SK-N-SH treated with all-trans-retinoic acid at 6 μM for 48 hours (cell line): ENCODE data around the gene CAPN1.

Experiments used
- CSDC2 ChIP-seq: fragments of 250-450 bp; sonication (Bioruptor Pico); IDR thresholded peaks from 2 replicates; pipeline ENCODE4 v1.5.0; 2020; ENCODE audit warnings: mild to moderate bottlenecking, moderate library complexity
- POU6F1 ChIP-seq: fragments of 250-450 bp; sonication (Bioruptor Pico); IDR thresholded peaks from 2 replicates; pipeline ENCODE4 v1.8.0; 2021; ENCODE audit warnings: low read depth, mild to moderate bottlenecking, moderate library complexity, borderline replicate concordance
- ZC3H10 ChIP-seq: fragments of 250-450 bp; sonication (Bioruptor Pico); IDR thresholded peaks from 2 replicates; pipeline ENCODE4 v1.5.1; 2021; ENCODE audit warnings: mild to moderate bottlenecking, moderate library complexity

DNA sequence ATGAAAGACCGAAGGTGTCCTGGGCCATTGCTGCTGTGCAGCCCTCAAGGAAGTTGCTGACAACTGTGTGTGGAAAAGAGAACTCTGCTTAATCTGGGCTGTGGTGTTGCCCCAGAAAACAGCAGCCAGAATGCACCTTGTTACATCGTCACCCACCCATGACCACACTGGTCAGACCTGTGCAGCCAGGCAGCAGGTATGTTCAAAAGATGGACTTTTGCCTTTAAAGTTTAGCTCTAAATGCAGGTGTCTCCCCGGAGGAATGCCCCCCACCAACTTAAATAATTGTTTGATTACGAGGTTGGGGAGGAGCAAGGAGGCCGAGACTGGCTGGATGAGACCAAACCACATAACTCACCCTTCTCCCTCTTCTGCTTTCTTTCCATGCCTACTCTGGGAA, 64.8 kb downstream of the CAPN1 start:
- TF ChIP-seq ZC3H10 (CRISPR knock-in tag) (no peak), CSDC2 (CRISPR knock-in tag) (no peak), POU6F1 (no peak)
